Fibroblast of lung (primary cell): ENCODE measurements around the gene SEPHS1. TPM values are rescaled to one million over a fixed set of nuclear protein-coding genes. Genes with fewer than 3 reads are reported as not detected.

Source experiments
- DNase-seq, 2 donors: peaks; one replicate each; pipeline versions ENCODE4 v3.0.0 to v3.0.0-alpha.2; 2010; ENCODE audit warnings: low read depth in 2 of 2
- H2AFZ ChIP-seq: 2 replicates; pipeline ENCODE4 v1.5.1; 2012; ENCODE audit warnings: low read length, control low read depth, inconsistent platforms
- H3K27ac ChIP-seq: 2 replicates; pipeline ENCODE4 v1.5.1; 2011; ENCODE audit warnings: low read length, control low read depth; ENCODE audit not compliant: insufficient read depth
- H3K27me3 ChIP-seq: 2 replicates; pipeline ENCODE4 v1.5.1; 2011; ENCODE audit warnings: mild to moderate bottlenecking, low read length; ENCODE audit not compliant: control insufficient read depth, insufficient read depth
- H3K36me3 ChIP-seq: 2 replicates; pipeline ENCODE4 v1.5.1; 2011; ENCODE audit warnings: low read length; ENCODE audit not compliant: control insufficient read depth, insufficient read depth
- H3K4me1 ChIP-seq: 2 replicates; pipeline ENCODE4 v1.5.1; 2011; ENCODE audit warnings: low read length; ENCODE audit not compliant: control insufficient read depth, insufficient read depth; ENCODE audit errors: extremely low read depth
- H3K4me2 ChIP-seq: 2 replicates; pipeline ENCODE4 v1.5.1; 2011; ENCODE audit warnings: low read length, control low read depth; ENCODE audit not compliant: insufficient read depth; ENCODE audit errors: extremely low read depth
- H3K4me3 ChIP-seq, 4 experiments: fragments of 200-600 bp in 1 of 4; sonication (generic) in 1 of 4; replicated peaks in 1 of 4; 2 replicates each; pipeline ENCODE4 v1.5.1; 2011 to 2016; ENCODE audit warnings: low read length in 4 of 4, low read depth in 3 of 4, mild to moderate bottlenecking in 3 of 4, control low read depth in 2 of 4, inconsistent platforms in 1 of 4, mixed read lengths in 1 of 4; ENCODE audit not compliant: insufficient read depth in 1 of 4; ENCODE audit errors: control extremely low read depth in 1 of 4
- H3K79me2 ChIP-seq: 2 replicates; pipeline ENCODE4 v1.5.1; 2012; ENCODE audit warnings: mild to moderate bottlenecking, low read length, inconsistent platforms; ENCODE audit not compliant: control insufficient read depth, insufficient read depth
- H3K9ac ChIP-seq: 2 replicates; pipeline ENCODE4 v1.5.1; 2011; ENCODE audit warnings: mild to moderate bottlenecking, low read length, control low read depth; ENCODE audit not compliant: insufficient read depth
- H3K9me3 ChIP-seq: 2 replicates; pipeline ENCODE4 v1.5.1; 2012; ENCODE audit warnings: low read depth, low read length; ENCODE audit not compliant: control insufficient read depth, insufficient read depth
- H4K20me1 ChIP-seq: 2 replicates; pipeline ENCODE4 v1.5.1; 2011; ENCODE audit warnings: low read length; ENCODE audit not compliant: control insufficient read depth, insufficient read depth; ENCODE audit errors: extremely low read depth
- EZH2 ChIP-seq: IDR thresholded peaks from 2 replicates; pipeline ENCODE4 v1.5.1; 2012; ENCODE audit warnings: low read length, control low read depth, mild to moderate bottlenecking; ENCODE audit errors: missing control alignments
- polyA plus RNA-seq, 2 donors: library from polyadenylated mRNA; depleted of rRNA in 1 of 2; stranded (reverse) in 1 of 2; unstranded in 1 of 2; fragments of >200 nt; gene quantifications; 2 replicates each; pipeline ENCODE4 v1.2.1, GENCODE V29; 2011 to 2012; ENCODE audit warnings: missing spikeins in 1 of 2
- total RNA-seq: library from RNA; depleted of rRNA; stranded (reverse); fragments of >200 nt; gene quantifications from 2 replicates; pipeline ENCODE4 v1.2.1, GENCODE V29; 2014
- TF ChIP-seq, protein P1 (sequence below), 2 donors: IDR thresholded peaks in 1 of 2; conservative IDR thresholded peaks in 1 of 2; 1 replicate in 1 of 2; 2 replicates in 1 of 2; pipeline ENCODE4 v1.5.1; 2011 to 2012; ENCODE audit warnings: low read length in 2 of 2, control low read depth in 1 of 2, inconsistent platforms in 1 of 2, low read depth in 1 of 2, mild to moderate bottlenecking in 1 of 2

Gene SEPHS1
- total and polyA plus RNA-seq, 2 donors (not counting 1 experiment from before 2014, with no cell fraction given) = 27.4 to 50.6 TPM

DNA sequence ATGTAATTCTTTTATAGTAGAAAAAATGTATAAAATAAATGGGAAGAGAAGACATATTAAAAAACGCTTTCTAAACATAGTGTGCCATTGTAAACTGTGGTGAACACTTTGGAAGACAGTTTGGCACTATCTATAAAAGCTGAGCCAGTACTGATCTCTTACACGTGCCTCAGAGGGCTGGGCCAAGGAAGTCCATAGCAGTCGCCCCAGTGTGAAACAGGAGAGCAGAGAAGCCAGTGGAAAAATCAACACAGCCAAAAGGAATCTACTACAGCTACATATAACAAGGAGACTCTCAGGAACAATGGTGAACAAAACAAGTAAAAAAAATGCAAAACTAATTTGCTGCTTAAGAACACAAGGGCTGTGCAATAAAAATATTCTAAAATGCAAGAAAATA is 20.6 kb downstream of the SEPHS1 start:
- Histone ChIP-seq H4K20me1 (no peaks in the 10 kb centered on the region), H3K4me2 (no peak overlapping the region), H3K36me3 (peaks cover 6% of the 10 kb centered on the region), H2AFZ (no peak overlapping the region), H3K4me3 (no peak overlapping the region), H3K9ac (no peak overlapping the region), H3K27ac (no peak overlapping the region), H3K9me3 (no peaks in the 10 kb centered on the region), H3K27me3 (no peaks in the 10 kb centered on the region), H3K79me2 (no peaks in the 10 kb centered on the region), H3K4me1 (no peaks in the 10 kb centered on the region)
- DNase-seq = no peak
- TF ChIP-seq, protein P1, sequence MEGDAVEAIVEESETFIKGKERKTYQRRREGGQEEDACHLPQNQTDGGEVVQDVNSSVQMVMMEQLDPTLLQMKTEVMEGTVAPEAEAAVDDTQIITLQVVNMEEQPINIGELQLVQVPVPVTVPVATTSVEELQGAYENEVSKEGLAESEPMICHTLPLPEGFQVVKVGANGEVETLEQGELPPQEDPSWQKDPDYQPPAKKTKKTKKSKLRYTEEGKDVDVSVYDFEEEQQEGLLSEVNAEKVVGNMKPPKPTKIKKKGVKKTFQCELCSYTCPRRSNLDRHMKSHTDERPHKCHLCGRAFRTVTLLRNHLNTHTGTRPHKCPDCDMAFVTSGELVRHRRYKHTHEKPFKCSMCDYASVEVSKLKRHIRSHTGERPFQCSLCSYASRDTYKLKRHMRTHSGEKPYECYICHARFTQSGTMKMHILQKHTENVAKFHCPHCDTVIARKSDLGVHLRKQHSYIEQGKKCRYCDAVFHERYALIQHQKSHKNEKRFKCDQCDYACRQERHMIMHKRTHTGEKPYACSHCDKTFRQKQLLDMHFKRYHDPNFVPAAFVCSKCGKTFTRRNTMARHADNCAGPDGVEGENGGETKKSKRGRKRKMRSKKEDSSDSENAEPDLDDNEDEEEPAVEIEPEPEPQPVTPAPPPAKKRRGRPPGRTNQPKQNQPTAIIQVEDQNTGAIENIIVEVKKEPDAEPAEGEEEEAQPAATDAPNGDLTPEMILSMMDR (conservative IDR thresholded peaks at IDR 0.05 in 1 of 2, IDR thresholded peaks at IDR 0.05 in 1 of 2; ENCODE audit: low read depth in 1 of 2, low read length in 2 of 2) = no peak
- TF ChIP-seq EZH2 = no peak

DNA sequence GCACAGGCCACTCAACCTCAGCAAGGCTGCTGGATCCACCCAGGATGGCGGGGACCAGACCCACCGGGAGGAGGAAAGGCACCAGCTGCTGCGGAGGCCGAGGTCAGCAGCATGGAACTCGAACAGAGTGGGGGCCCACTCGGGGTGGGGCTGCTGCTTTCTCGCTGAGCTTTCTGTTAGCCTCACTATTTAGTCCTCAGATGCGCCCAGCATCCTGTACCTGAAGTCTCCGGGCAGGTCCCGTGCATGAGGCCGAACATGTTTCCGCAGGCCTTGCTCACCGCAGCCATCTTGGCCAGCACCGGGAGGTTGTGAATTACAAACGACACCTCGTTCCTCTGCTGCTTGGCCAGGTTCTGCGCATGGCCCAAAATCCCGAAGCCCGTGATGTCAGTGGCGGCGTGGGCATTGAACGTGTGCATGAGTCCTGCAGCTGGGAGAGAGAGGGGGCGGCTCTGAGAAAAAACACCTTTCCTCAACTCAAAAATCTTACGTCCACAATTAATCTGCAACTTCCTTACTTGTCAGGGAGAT is 25.4 kb downstream of the SEPHS1 start:
- no peak for DNase-seq
- Histone ChIP-seq H3K36me3 (peaks cover 6% of the 10 kb centered on the region), H3K9ac (no peak overlapping the region), H3K79me2 (no peaks in the 10 kb centered on the region), H3K27me3 (no peaks in the 10 kb centered on the region), H4K20me1 (no peaks in the 10 kb centered on the region), H3K4me1 (no peaks in the 10 kb centered on the region), H3K27ac (no peak overlapping the region), H3K4me2 (no peak overlapping the region), H3K4me3 (no peak overlapping the region), H2AFZ (no peak overlapping the region), H3K9me3 (no peaks in the 10 kb centered on the region)
- no peak for TF ChIP-seq EZH2
- TF ChIP-seq, protein P1 (conservative IDR thresholded peaks at IDR 0.05 in 1 of 2, IDR thresholded peaks at IDR 0.05 in 1 of 2; ENCODE audit: low read depth in 1 of 2, low read length in 2 of 2) = no peak

DNA sequence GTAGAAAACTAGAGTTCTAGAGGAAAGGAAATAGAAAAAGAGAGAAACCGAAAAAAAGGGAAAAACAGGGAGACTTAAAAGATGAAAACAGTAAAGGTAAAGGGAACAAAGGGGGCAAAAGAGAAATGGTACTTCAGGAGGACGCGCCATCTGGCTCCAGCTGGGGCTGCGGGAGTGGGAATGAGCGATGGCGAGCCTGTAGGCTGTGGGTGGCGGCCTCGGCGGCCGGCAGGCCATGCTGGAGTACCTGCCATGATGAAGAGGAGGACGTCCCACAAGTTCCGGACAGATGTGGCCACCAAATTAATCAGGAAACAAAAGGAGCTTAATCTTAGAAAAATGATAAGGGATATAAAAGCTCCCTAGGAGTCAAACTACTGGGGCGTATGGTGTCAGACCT is 26.5 kb downstream of the SEPHS1 start:
- no peak overlapping the region for H3K4me2 ChIP-seq
- TF ChIP-seq EZH2 = no peak
- TF ChIP-seq, protein P1 (conservative IDR thresholded peaks at IDR 0.05 in 1 of 2, IDR thresholded peaks at IDR 0.05 in 1 of 2; ENCODE audit: low read depth in 1 of 2, low read length in 2 of 2) = no peak
- H4K20me1 ChIP-seq = no peaks in the 10 kb centered on the region
- no peak overlapping the region for H3K9ac ChIP-seq
- H3K27ac ChIP-seq = no peak overlapping the region
- peaks cover 6% of the 10 kb centered on the region for H3K36me3 ChIP-seq
- H3K79me2 ChIP-seq = no peaks in the 10 kb centered on the region
- H2AFZ ChIP-seq = no peak overlapping the region
- H3K27me3 ChIP-seq = no peaks in the 10 kb centered on the region
- H3K4me1 ChIP-seq = no peaks in the 10 kb centered on the region
- H3K4me3 ChIP-seq = no peak overlapping the region
- no peaks in the 10 kb centered on the region for H3K9me3 ChIP-seq
- DNase-seq = no peak
